HepG2 (cell line): Measurements from ENCODE around the gene KIAA1614. TPM values are rescaled to one million over a fixed set of nuclear protein-coding genes. Genes with fewer than 3 reads are reported as not detected.

Experiments
- ATAC-seq: fragments of 200-7000 bp; cut with Tn5 transposase; 3 replicates; pipeline ENCODE4 v1.9.1; 2020; ENCODE audit warnings: mild to moderate bottlenecking, moderate library complexity
- BruUV-seq: library from RNA; stranded (reverse); fragments of 400-500 nt; replicated peaks from 2 replicates; lab custom pipeline; 2021; lab: Mats Ljungman, UMichigan
- CTCF ChIA-PET: fragments of 300-600 bp; formaldehyde crosslinking; extraction: SDS; loops from one replicate; lab custom pipeline; 2021; ENCODE audit warnings: low total read pairs, inconsistent platforms, low intra/inter-chr PET ratio; lab: Yijun Ruan, JAX
- POLR2A ChIA-PET: fragments of 350-600 bp; sonication (Branson Sonifier 250); formaldehyde crosslinking; loops from one replicate; lab custom pipeline; 2020; ENCODE audit warnings: antibody characterized with exemption, inconsistent platforms; lab: Yijun Ruan, JAX
- DNase-seq: peaks from one replicate; pipeline ENCODE4 v3.0.0-alpha.2; 2015; ENCODE audit warnings: low spot score
- FAIRE-seq: peaks from 3 replicates; lab custom pipeline; 2011; peaks lifted over from hg19 to GRCh38; lab: Jason Lieb, UNC
- H2AFZ ChIP-seq: one replicate; pipeline ENCODE4 v1.6.1; 2011; ENCODE audit warnings: low read length, inconsistent platforms
- H3K27ac ChIP-seq: fragments of 300-600 bp; 3 replicates; pipeline ENCODE4 v1.8.0; 2011; ENCODE audit warnings: mixed run types, mild to moderate bottlenecking, mixed read lengths, low read length, inconsistent platforms; ENCODE audit not compliant: insufficient read depth; ENCODE audit errors: extremely low read length
- H3K27me3 ChIP-seq, 2 experiments: fragments of 200-600 bp in 1 of 2; 2 replicates in 1 of 2; 3 replicates in 1 of 2; pipeline versions ENCODE4 v1.6.0 to v1.8.0; 2011; ENCODE audit warnings: low read length in 2 of 2, mild to moderate bottlenecking in 2 of 2, moderate library complexity in 2 of 2, inconsistent platforms in 1 of 2; ENCODE audit not compliant: insufficient read depth in 2 of 2, control insufficient read depth in 1 of 2
- H3K36me3 ChIP-seq, 2 experiments: fragments of 200-600 bp in 1 of 2; replicated peaks in 1 of 2; 2 replicates in 1 of 2; 3 replicates in 1 of 2; pipeline versions ENCODE4 v1.5.1 to v1.8.0; 2011; ENCODE audit warnings: low read length in 2 of 2, inconsistent platforms in 1 of 2; ENCODE audit not compliant: insufficient read depth in 2 of 2, control insufficient read depth in 1 of 2
- H3K4me1 ChIP-seq: 2 replicates; pipeline ENCODE4 v1.5.1; 2012; ENCODE audit warnings: low read length, inconsistent platforms; ENCODE audit not compliant: insufficient read depth
- H3K4me2 ChIP-seq: 2 replicates; pipeline ENCODE4 v1.6.0; 2011; ENCODE audit warnings: low read depth, low read length, inconsistent platforms
- H3K4me3 ChIP-seq, 3 experiments: fragments of 200-600 bp in 1 of 3; sonication (generic), shearing (Covaris generic) in 1 of 3; replicated peaks in 1 of 3; 2 replicates each; pipeline ENCODE4 v1.5.1; 2011 to 2016; ENCODE audit warnings: low read length in 3 of 3, inconsistent platforms in 2 of 3, low read depth in 2 of 3, mild to moderate bottlenecking in 2 of 3, control low read depth in 1 of 3, mixed read lengths in 1 of 3; ENCODE audit not compliant: insufficient read depth in 1 of 3
- H3K79me2 ChIP-seq: one replicate; pipeline ENCODE4 v1.6.1; 2011; ENCODE audit warnings: low read length, inconsistent platforms; ENCODE audit not compliant: insufficient read depth
- H3K9ac ChIP-seq: 2 replicates; pipeline ENCODE4 v1.6.0; 2011; ENCODE audit warnings: mild to moderate bottlenecking, low read depth, low read length, inconsistent platforms; ENCODE audit not compliant: insufficient read depth
- H3K9me3 ChIP-seq: 2 replicates; pipeline ENCODE4 v1.5.1; 2012; ENCODE audit warnings: mild to moderate bottlenecking, low read length
- H4K20me1 ChIP-seq: 2 replicates; pipeline ENCODE4 v1.6.0; 2011; ENCODE audit warnings: inconsistent platforms, mild to moderate bottlenecking, low read length, moderate library complexity; ENCODE audit not compliant: insufficient read depth
- CENPT ChIP-seq: sonication (generic); formaldehyde crosslinking; IDR thresholded peaks from 2 replicates; pipeline ENCODE4 v1.8.0; 2022; ENCODE audit warnings: low read depth, mild to moderate bottlenecking, moderate library complexity, missing genetic modification reagents
- FOXK1 ChIP-seq: sonication (generic); formaldehyde crosslinking; IDR thresholded peaks from 2 replicates; pipeline ENCODE4 v1.4.0; 2020; ENCODE audit warnings: low read depth, missing genetic modification reagents, borderline replicate concordance
- GATAD2A ChIP-seq: IDR thresholded peaks from 2 replicates; pipeline ENCODE4 v1.6.1; 2016
- HCFC1 ChIP-seq: fragments of 150-350 bp; IDR thresholded peaks from 2 replicates; pipeline ENCODE4 v1.6.1; 2014; ENCODE audit warnings: low read depth, low read length
- KLF16 ChIP-seq, 2 experiments: sonication (generic) in 1 of 2; formaldehyde crosslinking in 1 of 2; IDR thresholded peaks; 2 replicates each; pipeline versions ENCODE4 v1.6.1 to v1.8.0; 2016 to 2023; ENCODE audit warnings: missing genetic modification reagents in 2 of 2, missing compliant biosample characterization in 1 of 2
- MEIS1 ChIP-seq: sonication (generic); formaldehyde crosslinking; IDR thresholded peaks from 2 replicates; pipeline ENCODE4 v1.9.0; 2021; ENCODE audit warnings: mild to moderate bottlenecking, missing genetic modification reagents, moderate library complexity, borderline replicate concordance
- SP5 ChIP-seq: IDR thresholded peaks from 2 replicates; pipeline ENCODE4 v1.6.1; 2016; ENCODE audit warnings: low read depth, borderline replicate concordance
- SRSF4 ChIP-seq: fragments of 200-400 bp; formaldehyde crosslinking; IDR thresholded peaks from one replicate; pipeline ENCODE4 v1.6.1; 2018; ENCODE audit warnings: mild to moderate bottlenecking, low read depth, low read length, moderate library complexity; ENCODE audit not compliant: poor library complexity, severe bottlenecking
- ZFP37 ChIP-seq: sonication (generic); formaldehyde crosslinking; IDR thresholded peaks from 2 replicates; pipeline ENCODE4 v1.4.0; 2020; ENCODE audit warnings: missing genetic modification reagents, borderline replicate concordance
- ZNF138 ChIP-seq: sonication (generic); formaldehyde crosslinking; IDR thresholded peaks from 2 replicates; pipeline ENCODE4 v1.5.0; 2020; ENCODE audit warnings: mild to moderate bottlenecking, low read depth, missing genetic modification reagents
- ZNF44 ChIP-seq: sonication (generic); formaldehyde crosslinking; IDR thresholded peaks from 2 replicates; pipeline ENCODE4 v1.5.1; 2020; ENCODE audit warnings: mild to moderate bottlenecking, missing genetic modification reagents
- ZSCAN20 ChIP-seq: sonication (generic); formaldehyde crosslinking; IDR thresholded peaks from 2 replicates; pipeline ENCODE4 v1.4.0; 2020; ENCODE audit warnings: missing genetic modification reagents, mild to moderate bottlenecking, borderline replicate concordance
- WGBS: methylation state at CpG from one replicate; pipeline ENCODE4 v1.1.6; 2017; ENCODE audit warnings: low lambda C conversion rate; 5-methylcytosine and 5-hydroxymethylcytosine counted together
- in situ Hi-C: cut with HindIII; loops from 2 replicates; pipeline ENCODE4 v1.10.0; 2017; ENCODE audit warnings: low pct_unique_long_range_greater_than_20kb; ENCODE audit not compliant: extremely low pct_ligation_motif_present
- intact Hi-C: fragments of 100-400 bp; cut with micrococcal nuclease; formaldehyde crosslinking; loops from one replicate; pipeline ENCODE4 v1.10.0; 2022; ENCODE audit not compliant: unreplicated experiment
- polyA plus RNA-seq, 8 experiments: library from polyadenylated mRNA; depleted of rRNA in 3 of 8; stranded (reverse) in 7 of 8; unstranded in 1 of 8; fragments of >200 nt; fragmentation: Illumina TruSeq in 4 of 8; extraction: Trizol in 4 of 8; gene quantifications; 2 replicates each; pipeline versions ENCODE4 v1.2.1 to v1.2.3, GENCODE V29; 2011 to 2016; ENCODE audit warnings: low read depth in 4 of 8, missing spikeins in 1 of 8, mixed read lengths in 1 of 8; ENCODE audit not compliant: insufficient read depth in 1 of 8
- total RNA-seq, 5 experiments: library from RNA; depleted of rRNA; stranded (reverse); fragments of >200 nt; fragmentation: Illumina TruSeq; extraction: Trizol; gene quantifications; 2 replicates each; pipeline ENCODE4 v1.2.3, GENCODE V29; 2016; ENCODE audit warnings: low read depth in 1 of 5

Gene KIAA1614
- total and polyA plus RNA-seq, 2 of the 13 experiments (the other 11 are each of a cell fraction or from before 2014, with no cell fraction given): 0.15 to 0.77 TPM

DNA sequence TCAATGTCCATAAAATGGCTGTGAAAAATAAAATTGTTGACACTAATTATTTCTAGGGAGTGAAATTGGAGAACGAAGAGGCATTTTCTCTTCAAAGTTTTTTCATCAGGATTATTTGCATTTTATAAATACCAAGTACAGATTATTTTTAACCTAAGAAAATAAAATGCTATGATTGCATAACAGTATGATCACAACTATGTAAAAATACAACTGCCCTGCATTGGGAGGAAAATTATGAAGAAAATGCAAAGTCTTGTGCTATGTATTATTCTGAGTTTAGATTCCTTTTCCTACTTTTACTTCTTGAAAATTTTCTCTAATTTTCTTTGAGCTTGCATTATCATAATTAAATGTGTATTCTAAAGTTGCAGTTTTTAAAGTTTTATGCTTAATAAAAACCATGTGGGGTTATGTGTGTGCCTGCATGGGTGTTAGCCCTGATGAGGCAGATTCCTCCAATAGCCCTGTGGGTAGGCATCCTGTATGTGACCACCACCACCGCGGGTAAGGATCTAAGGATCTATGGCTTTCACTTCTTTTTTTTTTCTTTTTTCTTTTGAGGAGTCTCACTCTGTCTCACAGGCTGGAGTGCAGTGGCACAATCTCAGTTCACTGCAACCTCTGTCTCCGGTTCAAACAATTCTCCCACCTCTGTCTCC is 85.3 kb downstream of the KIAA1614 start:
- in situ Hi-C loops (no loop called here), intact Hi-C loops (no loop called here)
- ChIA-PET CTCF (no interaction called here), POLR2A (no interaction called here)
- Histone ChIP-seq H3K9me3 (no peaks in the 10 kb centered on the region), H3K9ac (no peak overlapping the region), H3K4me3 (no peak overlapping the region), H3K36me3 (peaks cover 4 to 32% of the 10 kb centered on the region in 2 experiments), H4K20me1 (no peaks in the 10 kb centered on the region; the same call in 1 of the 2 replicates), H3K4me1 (peaks cover 7% of the 10 kb centered on the region), H2AFZ (no peak overlapping the region), H3K4me2 (no peak overlapping the region), H3K79me2 (no peaks in the 10 kb centered on the region), H3K27me3 (no peaks in the 10 kb centered on the region), H3K27ac (no peak overlapping the region)
- ATAC-seq: no peak
- FAIRE-seq: no peak
- DNase-seq: no peak
- TF ChIP-seq CENPT (CRISPR knock-in tag) (no peak), ZNF44 (no peak), SP5 (CRISPR knock-in tag) (no peak), ZSCAN20 (CRISPR knock-in tag) (no peak), ZFP37 (CRISPR knock-in tag) (no peak), HCFC1 (no peak), SRSF4 (no peak), FOXK1 (CRISPR knock-in tag) (no peak), KLF16 (CRISPR knock-in tag; IDR thresholded peaks at IDR 0.05) (no peak), GATAD2A (CRISPR knock-in tag) (no peak), MEIS1 (no peak), ZNF138 (CRISPR knock-in tag) (no peak)
- WGBS: over 99% methylated on average over 4 of the region's 4 CpGs
- BruUV-seq: no TSS peak

Other genes with a start within 250 kb of the KIAA1614 start
- 15.0 and 18.3 TPM in 2 replicates for gene STX6, start 110.0 kb downstream of the KIAA1614 start, total RNA-seq (2016; rRNA removed; fragmentation: Illumina TruSeq; extraction: Trizol)
- 10.3 and 10.8 TPM in 2 replicates for gene STX6, start 110.0 kb downstream of the KIAA1614 start, polyA plus RNA-seq (2011; rRNA removed)
- gene MR1, start 121.1 kb downstream of the KIAA1614 start, total RNA-seq (2016; rRNA removed; fragmentation: Illumina TruSeq; extraction: Trizol): 6.6 and 10.4 TPM in 2 replicates
- 7.7 and 11.4 TPM in 2 replicates for gene MR1, start 121.1 kb downstream of the KIAA1614 start, polyA plus RNA-seq (2011; rRNA removed)
- 3.0 and 3.5 TPM in 2 replicates for gene IER5, start 175.8 kb downstream of the KIAA1614 start, total RNA-seq (2016; rRNA removed; fragmentation: Illumina TruSeq; extraction: Trizol)
- gene IER5, start 175.8 kb downstream of the KIAA1614 start, polyA plus RNA-seq (2011; rRNA removed): 2.5 and 3.1 TPM in 2 replicates